Memory B cell (primary cell): Measurements from ENCODE around the gene ABLIM2.

Experiments
- ATAC-seq: fragments of 150-1000 bp; cut with Tn5 transposase; 2 replicates; pipeline ENCODE4 v1.10.0; 2021; ENCODE audit warnings: low read depth, mild to moderate bottlenecking, moderate library complexity
- DNase-seq, 2 donors: peaks; one replicate each; pipeline ENCODE4 v3.0.0; 2022; ENCODE audit warnings: low spot score in 2 of 2
- H3K27ac Mint-ChIP-seq: one replicate; pipeline ENCODE4 v1.8.0; 2022; ENCODE audit warnings: mild to moderate bottlenecking, moderate library complexity, mixed read lengths
- H3K27me3 Mint-ChIP-seq: one replicate; pipeline ENCODE4 v1.8.0; 2022; ENCODE audit warnings: mixed read lengths
- H3K36me3 Mint-ChIP-seq: one replicate; pipeline ENCODE4 v1.8.0; 2022; ENCODE audit warnings: mild to moderate bottlenecking, mixed read lengths
- H3K4me1 Mint-ChIP-seq: one replicate; pipeline ENCODE4 v1.8.0; 2022; ENCODE audit warnings: mixed read lengths
- H3K4me3 Mint-ChIP-seq: one replicate; pipeline ENCODE4 v1.8.0; 2022; ENCODE audit warnings: mild to moderate bottlenecking, moderate library complexity, mixed read lengths
- H3K9me3 Mint-ChIP-seq: one replicate; pipeline ENCODE4 v1.8.0; 2022; ENCODE audit warnings: mixed read lengths

Gene ABLIM2

DNA sequence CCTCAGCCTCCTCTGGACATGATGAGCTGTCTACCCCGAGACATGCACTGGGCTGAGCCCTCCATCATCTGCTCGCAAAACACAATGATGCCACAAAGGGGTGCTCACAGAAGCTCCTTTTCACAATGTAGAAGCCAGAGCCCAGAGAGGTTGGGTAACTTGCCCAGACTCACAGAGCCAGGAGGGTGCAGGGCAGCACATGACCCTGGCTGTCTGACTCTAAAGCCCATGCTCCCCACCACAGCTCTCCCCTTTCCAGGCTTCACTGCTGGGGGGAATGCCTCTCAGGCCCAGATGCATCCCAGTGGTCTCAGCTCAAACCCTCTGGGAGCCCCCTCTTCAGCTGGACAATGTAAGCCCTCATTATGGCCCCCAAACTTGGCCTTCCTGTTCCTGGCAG lies 120.5 kb downstream of the ABLIM2 start:
- no peaks in the 10 kb centered on the region for H3K9me3 Mint-ChIP-seq
- DNase-seq: no peak
- peaks cover 14% of the 10 kb centered on the region for H3K27me3 Mint-ChIP-seq
- no peak overlapping the region for H3K4me3 Mint-ChIP-seq
- no peak overlapping the region for H3K27ac Mint-ChIP-seq
- H3K36me3 Mint-ChIP-seq: peaks cover 8% of the 10 kb centered on the region
- H3K4me1 Mint-ChIP-seq: peaks cover 12% of the 10 kb centered on the region
- ATAC-seq: no peak

DNA sequence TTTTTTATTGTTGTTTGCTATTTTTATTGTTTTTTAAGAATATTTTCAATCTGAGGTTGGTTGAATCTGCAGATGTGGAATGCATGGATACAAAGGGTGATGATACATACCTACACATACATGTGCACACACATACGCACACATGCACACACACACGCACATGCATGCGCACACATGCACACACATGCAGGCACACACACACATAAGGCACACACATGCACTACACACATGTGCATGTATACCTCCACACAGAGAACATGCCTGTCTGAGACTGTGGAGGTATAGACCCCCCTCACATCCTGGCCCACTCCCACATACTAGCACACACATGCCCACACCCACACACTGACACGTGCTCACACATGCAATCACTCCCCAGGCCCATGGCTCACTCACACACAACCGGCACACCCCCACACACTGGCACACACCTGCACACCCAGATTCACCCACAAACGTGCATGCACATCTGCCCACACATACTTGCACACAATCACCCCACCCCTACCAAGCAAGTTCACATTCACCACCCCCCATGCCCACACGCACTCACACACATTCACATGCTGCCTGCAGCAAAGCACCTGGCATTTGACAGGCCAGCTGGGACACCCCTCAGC lies 121.4 kb downstream of the ABLIM2 start:
- Mint-ChIP-seq H3K9me3 (no peaks in the 10 kb centered on the region), H3K27ac (no peak overlapping the region), H3K4me3 (no peak overlapping the region), H3K4me1 (peaks cover 12% of the 10 kb centered on the region), H3K36me3 (peaks cover 7% of the 10 kb centered on the region), H3K27me3 (peaks cover 14% of the 10 kb centered on the region)
- DNase-seq (no peak), ATAC-seq (no peak)

GRCh38 chr4:8035371-8035780 lies 123.2 kb downstream of the ABLIM2 start:
- ATAC-seq: no peak
- Mint-ChIP-seq H3K27me3 (peaks cover 12% of the 10 kb centered on the region), H3K4me3 (no peak overlapping the region), H3K4me1 (peaks cover 12% of the 10 kb centered on the region), H3K36me3 (peaks cover 5% of the 10 kb centered on the region), H3K9me3 (no peaks in the 10 kb centered on the region), H3K27ac (no peak overlapping the region)
- no peak for DNase-seq

GRCh38 chr4:8033829-8034528 lies 124.6 kb downstream of the ABLIM2 start:
- peak overlapping the region; percentile 73 for H3K27ac Mint-ChIP-seq
- H3K9me3 Mint-ChIP-seq: no peaks in the 10 kb centered on the region
- H3K4me1 Mint-ChIP-seq: peaks cover 9% of the 10 kb centered on the region
- H3K27me3 Mint-ChIP-seq: peaks cover 9% of the 10 kb centered on the region
- no peak overlapping the region for H3K4me3 Mint-ChIP-seq
- DNase-seq (no peak), ATAC-seq (no peak)
- peaks cover 3% of the 10 kb centered on the region for H3K36me3 Mint-ChIP-seq

DNA sequence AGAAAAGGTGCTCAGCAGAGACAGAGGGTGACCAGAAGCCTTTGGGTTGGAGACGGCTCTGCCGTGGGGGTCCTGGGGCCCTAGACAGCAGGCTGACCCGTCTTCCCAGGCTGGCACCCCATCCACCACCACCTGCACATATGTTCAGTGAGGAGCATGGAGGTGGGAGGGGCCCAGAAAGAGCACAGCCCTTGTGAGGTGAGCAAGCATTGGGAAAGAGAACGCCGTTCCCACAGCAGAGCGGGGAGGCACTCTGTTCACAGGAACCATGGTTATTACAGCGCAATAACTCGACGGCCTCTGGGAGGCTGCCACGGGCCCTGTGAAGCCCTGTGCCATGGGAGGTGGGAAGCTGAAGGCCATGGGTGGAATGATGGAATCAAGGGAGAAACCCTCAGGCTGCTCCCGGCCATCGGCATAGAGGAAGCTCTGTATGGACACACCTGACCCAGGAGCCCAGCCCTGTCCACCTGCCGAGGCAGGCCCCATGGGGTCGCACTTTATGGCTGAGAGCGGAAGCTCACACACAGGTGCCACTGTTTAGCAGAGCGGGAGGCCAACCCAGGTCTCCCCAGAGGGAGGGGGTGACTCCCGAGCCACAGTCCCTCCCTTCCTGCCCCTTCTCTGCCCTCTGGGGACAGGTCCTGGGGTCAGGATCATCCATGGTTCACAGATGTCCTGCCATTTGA lies 125.4 kb downstream of the ABLIM2 start:
- DNase-seq: no peak
- Mint-ChIP-seq H3K36me3 (peaks cover 7% of the 10 kb centered on the region), H3K27me3 (peaks cover 10% of the 10 kb centered on the region), H3K9me3 (peaks cover 3% of the 10 kb centered on the region), H3K4me1 (peaks cover 9% of the 10 kb centered on the region), H3K4me3 (no peak overlapping the region), H3K27ac (no peak overlapping the region)
- no peak for ATAC-seq

- Mint-ChIP-seq H3K27me3 (peaks cover 10% of the 10 kb centered on the region), H3K4me1 (peaks cover 9% of the 10 kb centered on the region), H3K27ac (no peak overlapping the region), H3K4me3 (no peak overlapping the region), H3K36me3 (peaks cover 7% of the 10 kb centered on the region), H3K9me3 (peaks cover 3% of the 10 kb centered on the region)
- no peak for DNase-seq
- ATAC-seq: no peak
These were observed 126.2 kb downstream of the ABLIM2 start for GRCh38 chr4:8032381-8032780.

DNA sequence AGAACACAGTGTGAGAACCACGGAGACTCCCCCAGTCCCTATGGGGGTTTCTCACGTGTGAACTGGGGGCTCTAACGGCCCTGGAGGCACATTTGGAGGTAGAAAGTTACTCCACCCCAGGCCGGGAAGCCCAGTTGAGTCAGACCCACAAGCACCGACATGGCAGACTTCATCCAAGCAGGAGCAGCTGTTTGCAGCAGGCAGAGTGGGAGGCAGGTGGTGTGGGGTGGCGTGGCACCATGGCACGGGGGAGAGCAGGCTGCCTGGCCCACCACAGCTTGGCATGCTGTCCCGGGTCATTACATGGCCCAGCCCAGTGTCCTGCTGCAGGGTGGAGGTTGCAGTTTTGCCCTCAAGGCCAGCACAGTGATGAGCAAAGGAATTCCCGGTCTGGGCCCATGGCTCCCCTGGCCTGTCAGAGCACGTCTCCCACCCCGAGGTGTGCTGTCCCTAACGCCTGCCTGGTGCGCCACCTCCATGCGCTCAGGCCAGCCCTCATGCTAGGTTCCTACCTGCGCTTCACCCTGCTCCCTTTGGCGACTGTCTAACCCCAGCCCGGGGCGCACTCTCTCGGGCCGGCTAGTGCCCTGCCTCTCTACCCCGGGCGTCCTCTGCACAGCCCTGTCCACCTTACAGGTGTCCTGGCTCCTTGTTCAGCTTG lies 128.4 kb downstream of the ABLIM2 start:
- peaks cover 8% of the 10 kb centered on the region for H3K27me3 Mint-ChIP-seq
- no peak for ATAC-seq
- peaks cover 3% of the 10 kb centered on the region for H3K9me3 Mint-ChIP-seq
- peaks cover 7% of the 10 kb centered on the region for H3K36me3 Mint-ChIP-seq
- H3K4me1 Mint-ChIP-seq: peaks cover 6% of the 10 kb centered on the region
- DNase-seq: no peak
- H3K4me3 Mint-ChIP-seq: no peak overlapping the region
- H3K27ac Mint-ChIP-seq: no peak overlapping the region

DNA sequence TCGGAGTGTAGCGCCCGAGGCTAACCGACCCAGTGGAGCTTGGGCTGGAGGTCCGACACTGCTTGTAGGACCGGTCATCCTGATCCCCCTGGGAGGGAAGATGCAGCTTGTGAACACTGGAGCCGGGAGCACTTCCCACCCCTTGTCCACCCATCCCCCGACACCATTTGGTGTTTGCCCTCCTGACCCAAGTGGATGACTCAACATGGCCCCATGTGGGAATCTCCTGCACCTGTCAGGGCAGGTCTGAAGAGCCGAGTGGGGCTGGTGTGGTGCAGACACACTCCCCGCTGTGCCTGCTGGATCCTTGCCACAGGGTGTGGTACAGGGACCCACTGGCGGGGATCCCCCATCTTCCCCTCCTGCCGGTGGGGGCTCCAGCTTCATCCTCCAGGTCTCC lies 128.9 kb downstream of the ABLIM2 start:
- H3K9me3 Mint-ChIP-seq: peaks cover 3% of the 10 kb centered on the region
- H3K27ac Mint-ChIP-seq: no peak overlapping the region
- DNase-seq: no peak

DNA sequence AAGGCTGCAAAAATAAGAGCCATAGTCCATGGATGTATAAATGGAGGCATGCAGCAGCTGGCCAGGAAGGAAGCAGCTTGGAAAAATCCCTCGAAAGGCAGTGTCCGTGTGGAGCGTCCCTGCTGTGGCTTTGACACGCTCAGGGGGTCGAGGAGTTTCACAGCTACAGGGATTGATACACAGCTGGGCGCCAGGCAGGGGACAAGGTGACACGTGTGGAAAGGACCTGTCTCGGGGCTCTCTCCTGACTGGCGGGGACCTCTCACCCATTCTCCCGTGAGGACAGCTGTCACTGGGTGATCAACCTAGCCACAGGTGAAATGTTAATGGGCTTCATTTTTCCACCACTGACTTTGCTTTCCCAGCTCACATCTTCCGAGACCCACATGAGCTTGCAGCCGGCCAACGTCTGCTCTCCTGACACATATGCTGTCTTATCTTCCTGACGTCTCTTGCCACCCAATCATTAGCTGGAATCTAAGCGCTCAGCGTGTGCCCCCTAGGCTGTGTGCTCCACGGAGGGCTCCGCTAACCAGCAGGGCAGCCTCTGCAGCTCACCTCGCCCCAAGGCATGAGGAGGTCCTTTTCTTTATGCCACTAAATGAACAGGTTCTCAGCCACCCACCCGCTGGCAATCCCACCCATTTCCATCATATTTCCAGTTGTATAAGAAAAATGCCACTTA lies 129.6 kb downstream of the ABLIM2 start:
- DNase-seq (no peak), ATAC-seq (no peak)
- Mint-ChIP-seq H3K27ac (no peak overlapping the region), H3K27me3 (peaks cover 8% of the 10 kb centered on the region), H3K4me3 (no peak overlapping the region), H3K4me1 (peaks cover 1% of the 10 kb centered on the region), H3K36me3 (peaks cover 6% of the 10 kb centered on the region), H3K9me3 (peaks cover 3% of the 10 kb centered on the region)

More for the DNA sequence above, 128.9 kb downstream of the ABLIM2 start:
- H3K4me1 Mint-ChIP-seq: peaks cover 3% of the 10 kb centered on the region
- peaks cover 10% of the 10 kb centered on the region for H3K27me3 Mint-ChIP-seq
- H3K36me3 Mint-ChIP-seq: peaks cover 7% of the 10 kb centered on the region
- no peak for ATAC-seq
- H3K4me3 Mint-ChIP-seq: no peak overlapping the region

DNA sequence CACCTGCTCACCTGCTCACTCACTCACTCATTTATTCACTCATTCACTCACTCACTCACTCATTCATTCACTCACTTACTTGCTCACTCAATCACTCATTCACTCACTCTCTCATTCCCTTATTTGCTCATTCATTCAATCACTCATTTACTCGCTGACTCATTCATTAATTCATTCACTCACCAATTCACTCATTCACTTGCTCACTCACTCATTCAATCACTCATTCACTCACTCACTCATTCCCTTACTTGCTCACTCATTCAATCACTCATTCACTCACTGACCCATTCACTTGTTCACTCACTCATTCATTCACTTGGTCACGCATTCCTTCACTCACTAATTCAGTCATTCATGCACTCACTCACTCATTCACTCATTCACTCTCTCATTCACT lies 130.2 kb downstream of the ABLIM2 start:
- H3K36me3 Mint-ChIP-seq: peaks cover 4% of the 10 kb centered on the region

DNA sequence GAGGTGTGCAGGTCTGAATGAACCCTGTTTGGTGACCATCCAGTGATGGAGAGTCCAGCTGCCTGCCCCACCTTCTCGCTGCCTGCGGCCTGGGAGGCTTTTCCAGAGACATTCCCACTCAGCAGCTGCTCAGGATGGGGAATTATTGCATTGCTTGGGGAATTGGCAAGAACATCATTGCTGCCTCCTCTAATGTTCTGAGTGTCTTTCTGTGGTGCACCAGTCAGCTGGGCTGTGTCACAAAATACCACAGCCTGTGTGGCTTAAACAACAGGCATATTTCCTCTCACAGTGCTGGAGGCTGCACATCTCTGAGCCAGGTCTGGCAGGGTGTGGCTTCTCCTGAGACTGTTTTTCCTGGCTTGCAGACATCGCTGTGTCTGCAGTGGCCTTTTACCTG lies 132.2 kb downstream of the ABLIM2 start:
- no peak overlapping the region for H3K27ac Mint-ChIP-seq
- peaks cover 8% of the 10 kb centered on the region for H3K27me3 Mint-ChIP-seq
- peaks cover 4% of the 10 kb centered on the region for H3K36me3 Mint-ChIP-seq
- H3K4me1 Mint-ChIP-seq: no peaks in the 10 kb centered on the region
- DNase-seq (no peak), ATAC-seq (no peak)
- no peak overlapping the region for H3K4me3 Mint-ChIP-seq
- H3K9me3 Mint-ChIP-seq: peaks cover 3% of the 10 kb centered on the region

More for the DNA sequence above, 130.2 kb downstream of the ABLIM2 start:
- no peak overlapping the region for H3K4me3 Mint-ChIP-seq
- ATAC-seq (no peak), DNase-seq (no peak)
- H3K4me1 Mint-ChIP-seq: no peaks in the 10 kb centered on the region
- peaks cover 6% of the 10 kb centered on the region for H3K27me3 Mint-ChIP-seq
- no peak overlapping the region for H3K27ac Mint-ChIP-seq
- peaks cover 3% of the 10 kb centered on the region for H3K9me3 Mint-ChIP-seq

- DNase-seq (no peak), ATAC-seq (no peak)
- Mint-ChIP-seq H3K27me3 (peaks cover 8% of the 10 kb centered on the region), H3K4me3 (no peak overlapping the region), H3K27ac (no peak overlapping the region), H3K9me3 (peaks cover 3% of the 10 kb centered on the region), H3K4me1 (no peaks in the 10 kb centered on the region), H3K36me3 (peaks cover 4% of the 10 kb centered on the region)
These were observed 132.9 kb downstream of the ABLIM2 start for GRCh38 chr4:8025668-8026067.

GRCh38 chr4:8024073-8024786 lies 134.4 kb downstream of the ABLIM2 start:
- ATAC-seq (no peak), DNase-seq (no peak)
- Mint-ChIP-seq H3K27me3 (peaks cover 8% of the 10 kb centered on the region), H3K36me3 (peaks cover 4% of the 10 kb centered on the region), H3K27ac (no peak overlapping the region), H3K4me3 (no peak overlapping the region), H3K4me1 (no peaks in the 10 kb centered on the region), H3K9me3 (peaks cover 3% of the 10 kb centered on the region)
